SK-N-SH treated with all-trans-retinoic acid at 6 μM for 48 hours (cell line): ENCODE measurements around the gene BRAT1.

Source experiments
- ATAC-seq: fragments of 200-7000 bp; cut with Tn5 transposase; 3 replicates; pipeline ENCODE4 v1.9.1; 2020; ENCODE audit warnings: mild to moderate bottlenecking, moderate library complexity
- ARNTL ChIP-seq: fragments of 450-650 bp; formaldehyde crosslinking; IDR thresholded peaks from 2 replicates; pipeline ENCODE4 v1.5.0; 2020; ENCODE audit warnings: low read depth, mild to moderate bottlenecking, moderate library complexity, borderline replicate concordance
- BACH2 ChIP-seq: fragments of 250-450 bp; sonication (Bioruptor Pico); IDR thresholded peaks from 2 replicates; pipeline ENCODE4 v1.9.0; 2021; ENCODE audit warnings: mild to moderate bottlenecking, borderline replicate concordance
- CREB5 ChIP-seq: fragments of 250-450 bp; sonication (Bioruptor Pico); IDR thresholded peaks from 2 replicates; pipeline ENCODE4 v1.5.1; 2020; ENCODE audit warnings: low read depth, mild to moderate bottlenecking, moderate library complexity
- CSDC2 ChIP-seq: fragments of 250-450 bp; sonication (Bioruptor Pico); IDR thresholded peaks from 2 replicates; pipeline ENCODE4 v1.5.0; 2020; ENCODE audit warnings: mild to moderate bottlenecking, moderate library complexity
- ESRRG ChIP-seq: fragments of 250-450 bp; sonication (Bioruptor Pico); IDR thresholded peaks from 2 replicates; pipeline ENCODE4 v1.6.1; 2021; ENCODE audit warnings: mild to moderate bottlenecking
- ISL1 ChIP-seq: fragments of 250-450 bp; sonication (Bioruptor Pico); IDR thresholded peaks from 2 replicates; pipeline ENCODE4 v2.1.2; 2022; ENCODE audit warnings: mild to moderate bottlenecking, moderate library complexity
- OSR1 ChIP-seq: fragments of 250-450 bp; sonication (Bioruptor Pico); IDR thresholded peaks from 2 replicates; pipeline ENCODE4 v1.8.0; 2022; ENCODE audit warnings: moderate library complexity, mild to moderate bottlenecking, inconsistent platforms
- PATZ1 ChIP-seq: fragments of 250-450 bp; sonication (Bioruptor Pico); IDR thresholded peaks from 2 replicates; pipeline ENCODE4 v1.8.0; 2020; ENCODE audit warnings: mild to moderate bottlenecking, moderate library complexity, borderline replicate concordance
- PPARA ChIP-seq: fragments of 250-450 bp; sonication (Bioruptor Pico); IDR thresholded peaks from 2 replicates; pipeline ENCODE4 v1.5.0; 2020; ENCODE audit warnings: mild to moderate bottlenecking, borderline replicate concordance
- RARB ChIP-seq: fragments of 250-450 bp; sonication (Bioruptor Pico); IDR thresholded peaks from 2 replicates; pipeline ENCODE4 v1.8.0; 2021; ENCODE audit warnings: mild to moderate bottlenecking, moderate library complexity
- TCF4 ChIP-seq: fragments of 250-450 bp; sonication (Bioruptor Pico); IDR thresholded peaks from 2 replicates; pipeline ENCODE4 v1.8.0; 2021; ENCODE audit warnings: mild to moderate bottlenecking, moderate library complexity, borderline replicate concordance
- TOX ChIP-seq: fragments of 250-450 bp; sonication (Bioruptor Pico); IDR thresholded peaks from 2 replicates; pipeline ENCODE4 v1.8.0; 2021; ENCODE audit warnings: mild to moderate bottlenecking, moderate library complexity, borderline replicate concordance
- TSHZ2 ChIP-seq: fragments of 250-450 bp; sonication (Bioruptor Pico); IDR thresholded peaks from 2 replicates; pipeline ENCODE4 v1.5.0; 2020; ENCODE audit warnings: mild to moderate bottlenecking, moderate library complexity
- ZC3H10 ChIP-seq: fragments of 250-450 bp; sonication (Bioruptor Pico); IDR thresholded peaks from 2 replicates; pipeline ENCODE4 v1.5.1; 2021; ENCODE audit warnings: mild to moderate bottlenecking, moderate library complexity
- ZFP3 ChIP-seq: fragments of 250-450 bp; sonication (Bioruptor Pico); IDR thresholded peaks from 2 replicates; pipeline ENCODE4 v1.5.0; 2020; ENCODE audit warnings: mild to moderate bottlenecking, moderate library complexity
- ZFP30 ChIP-seq: fragments of 450-650 bp; formaldehyde crosslinking; IDR thresholded peaks from 2 replicates; pipeline ENCODE4 v1.5.0; 2022; ENCODE audit warnings: mild to moderate bottlenecking, moderate library complexity
- ZNF565 ChIP-seq: fragments of 450-650 bp; formaldehyde crosslinking; conservative IDR thresholded peaks from 2 replicates; pipeline ENCODE4 v1.5.0; 2020; ENCODE audit warnings: low read depth, mild to moderate bottlenecking, moderate library complexity
- ZNF70 ChIP-seq: fragments of 450-650 bp; formaldehyde crosslinking; IDR thresholded peaks from 2 replicates; pipeline ENCODE4 v1.5.0; 2020; ENCODE audit warnings: mild to moderate bottlenecking, moderate library complexity
- ZNF8 ChIP-seq: fragments of 450-650 bp; formaldehyde crosslinking; IDR thresholded peaks from 2 replicates; pipeline ENCODE4 v1.5.0; 2020; ENCODE audit warnings: mild to moderate bottlenecking, moderate library complexity
- TF ChIP-seq, protein P1 (sequence below): fragments of 250-450 bp; sonication (Bioruptor Pico); IDR thresholded peaks from 2 replicates; pipeline ENCODE4 v1.5.1; 2021; ENCODE audit warnings: mild to moderate bottlenecking, moderate library complexity

The BRAT1 gene

DNA sequence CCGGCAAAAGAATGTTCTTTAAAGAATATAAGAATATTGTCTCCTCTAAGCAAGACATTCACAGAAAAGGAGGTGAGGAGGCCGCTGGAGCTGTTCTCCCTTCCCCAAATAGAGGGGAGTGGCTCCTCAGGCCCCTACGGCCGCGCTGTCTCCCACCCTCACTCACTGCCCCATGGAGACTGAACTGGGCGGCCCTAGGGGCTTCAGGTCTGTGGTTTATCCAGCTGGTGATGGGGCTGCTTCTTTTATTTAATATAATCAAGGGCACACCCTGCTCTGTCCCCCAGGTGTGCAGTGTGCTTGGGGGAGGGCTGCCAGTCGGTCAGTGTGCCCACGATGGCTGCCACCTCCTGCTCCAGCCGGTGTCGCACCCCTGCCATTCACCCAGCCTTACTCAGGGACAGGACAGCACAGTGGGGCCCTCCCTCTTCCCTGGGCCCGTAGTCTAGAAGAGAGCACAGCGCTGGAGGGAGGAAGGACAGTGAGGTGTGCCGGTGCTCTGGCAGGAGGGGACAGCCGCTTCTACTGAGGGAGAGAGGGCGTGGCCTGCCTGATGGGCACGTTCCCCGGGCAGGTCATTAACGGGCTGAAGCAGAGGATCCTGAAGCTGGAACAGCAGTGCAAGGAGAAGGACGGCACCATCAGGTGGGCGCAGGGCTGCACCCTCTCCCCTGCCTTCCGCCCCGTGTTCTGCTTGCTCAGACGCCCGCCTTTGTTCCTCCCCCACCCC, 26.8 kb upstream of the BRAT1 start:
- TF ChIP-seq TOX (CRISPR knock-in tag) (no peak), PATZ1 (CRISPR knock-in tag) (no peak), RARB (CRISPR knock-in tag) (no peak), ESRRG (CRISPR knock-in tag) (no peak), ARNTL (CRISPR knock-in tag) (no peak), ZNF70 (CRISPR knock-in tag) (no peak), CSDC2 (no peak), ISL1 (CRISPR knock-in tag) (no peak), ZNF8 (no peak)
- ATAC-seq: peak; percentile 14; the same call in 2 of the 3 replicates

DNA sequence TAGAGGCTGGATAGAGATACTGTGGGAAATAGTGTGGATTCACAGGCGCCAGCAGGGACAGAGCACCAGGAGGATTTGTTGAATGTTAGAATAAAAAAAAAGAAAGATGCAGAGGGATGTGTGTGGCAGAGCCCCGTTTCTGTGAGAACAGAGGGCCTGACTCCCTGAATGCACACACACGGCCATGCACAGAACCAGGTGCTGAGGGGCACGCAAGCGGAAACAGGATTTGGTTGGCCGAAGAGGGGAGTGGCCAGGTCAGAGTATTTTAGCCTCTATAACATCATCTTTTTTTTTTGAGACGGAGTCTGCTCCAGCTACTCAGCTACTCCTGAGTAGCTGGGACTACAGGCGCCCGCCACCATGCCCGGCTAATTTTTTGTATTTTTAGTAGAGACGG, 25.3 kb upstream of the BRAT1 start:
- no peak for TF ChIP-seq ZFP3
- TF ChIP-seq, protein P1, sequence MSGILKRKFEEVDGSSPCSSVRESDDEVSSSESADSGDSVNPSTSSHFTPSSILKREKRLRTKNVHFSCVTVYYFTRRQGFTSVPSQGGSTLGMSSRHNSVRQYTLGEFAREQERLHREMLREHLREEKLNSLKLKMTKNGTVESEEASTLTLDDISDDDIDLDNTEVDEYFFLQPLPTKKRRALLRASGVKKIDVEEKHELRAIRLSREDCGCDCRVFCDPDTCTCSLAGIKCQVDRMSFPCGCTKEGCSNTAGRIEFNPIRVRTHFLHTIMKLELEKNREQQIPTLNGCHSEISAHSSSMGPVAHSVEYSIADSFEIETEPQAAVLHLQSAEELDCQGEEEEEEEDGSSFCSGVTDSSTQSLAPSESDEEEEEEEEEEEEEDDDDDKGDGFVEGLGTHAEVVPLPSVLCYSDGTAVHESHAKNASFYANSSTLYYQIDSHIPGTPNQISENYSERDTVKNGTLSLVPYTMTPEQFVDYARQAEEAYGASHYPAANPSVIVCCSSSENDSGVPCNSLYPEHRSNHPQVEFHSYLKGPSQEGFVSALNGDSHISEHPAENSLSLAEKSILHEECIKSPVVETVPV (CRISPR knock-in tag): no peak
- no peak for TF ChIP-seq CREB5 (CRISPR knock-in tag)
- no peak for TF ChIP-seq PPARA (CRISPR knock-in tag)
- TF ChIP-seq TSHZ2 (CRISPR knock-in tag): no peak
- TF ChIP-seq OSR1 (CRISPR knock-in tag): no peak
- TF ChIP-seq ZNF70 (CRISPR knock-in tag): no peak
- TF ChIP-seq ZFP30 (CRISPR knock-in tag): no peak
- TF ChIP-seq CSDC2: no peak
- no peak for ATAC-seq

DNA sequence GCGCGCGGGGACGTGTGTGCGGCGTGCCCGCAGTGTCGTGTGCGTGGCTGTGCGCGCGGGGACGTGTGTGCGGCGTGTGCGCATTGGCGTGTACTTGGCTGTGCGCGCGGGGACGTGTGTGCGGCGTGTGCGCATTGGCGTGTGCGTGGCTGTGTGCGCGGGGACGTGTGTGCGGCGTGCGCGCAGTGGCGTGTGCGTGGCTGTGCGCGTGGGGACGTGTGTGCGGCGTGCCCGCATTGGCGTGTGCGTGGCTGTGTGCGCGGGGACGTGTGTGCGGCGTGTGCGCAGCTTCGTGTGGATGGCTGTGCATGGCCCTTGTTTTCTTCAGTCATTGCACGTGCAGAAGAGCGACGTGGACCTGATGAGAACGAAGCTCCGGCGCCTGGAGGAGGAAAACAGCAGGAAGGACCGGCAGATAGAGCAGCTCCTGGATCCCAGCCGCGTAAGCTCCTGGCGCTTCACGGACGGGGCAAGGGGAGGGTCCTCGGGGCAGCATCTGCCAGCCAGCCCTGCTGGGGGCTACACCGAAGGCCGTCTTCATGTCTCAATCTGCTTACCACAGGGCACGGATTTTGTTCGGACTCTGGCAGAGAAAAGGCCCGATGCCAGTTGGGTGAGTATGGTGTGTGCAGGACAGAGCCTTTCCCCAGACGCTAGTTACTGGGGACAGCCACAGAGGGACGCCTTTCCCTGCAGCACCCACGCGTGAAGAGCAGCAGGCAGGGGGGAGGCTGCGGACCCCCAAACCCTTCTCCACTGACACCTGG, 22.8 kb upstream of the BRAT1 start:
- TF ChIP-seq ZNF565 (CRISPR knock-in tag) (no peak), ISL1 (CRISPR knock-in tag) (no peak), ESRRG (CRISPR knock-in tag) (no peak), BACH2 (CRISPR knock-in tag) (no peak), ZC3H10 (CRISPR knock-in tag) (no peak), TCF4 (CRISPR knock-in tag) (no peak), ARNTL (CRISPR knock-in tag) (no peak), TOX (CRISPR knock-in tag) (no peak), ZFP30 (CRISPR knock-in tag) (no peak), CREB5 (CRISPR knock-in tag) (no peak), TSHZ2 (CRISPR knock-in tag) (no peak)
- ATAC-seq: no peak
